Germinal center (tissue), 1 donor: ENCODE measurements around the gene LAMB4.
A peak's percentile ranks its signal among the peaks of the same experiment; 100 is the strongest.

Experiments used
- DNase-seq: peaks from one replicate; pipeline ENCODE4 v3.0.0; 2012; ENCODE audit warnings: mixed read lengths, low spot score

The LAMB4 gene

GRCh38 chr7:108130261-108130660 lies at the start of gene LAMB4:
Gene LAMB4, minus strand, starts transcription at chr7:108130361. Its CDS starts 7,197 bp downstream, at chr7:108123164.
- no peak for DNase-seq

GRCh38 chr7:108178398-108178797 lies 48.2 kb upstream of the LAMB4 start:
- no peak for DNase-seq

- no peak for DNase-seq
Measured at GRCh38 chr7:108171164-108171563, 41.0 kb upstream of the LAMB4 start.

- no peak for DNase-seq
Measured at GRCh38 chr7:108170251-108170650, 40.1 kb upstream of the LAMB4 start.

- no peak for DNase-seq
Measured at GRCh38 chr7:108167460-108167859, 37.3 kb upstream of the LAMB4 start.

GRCh38 chr7:108166687-108167086 lies 36.5 kb upstream of the LAMB4 start:
- no peak for DNase-seq

GRCh38 chr7:108165723-108166122 lies 35.6 kb upstream of the LAMB4 start:
- DNase-seq: no peak

GRCh38 chr7:108164946-108165345 lies 34.8 kb upstream of the LAMB4 start:
- DNase-seq: no peak

GRCh38 chr7:108164342-108164741 lies 34.2 kb upstream of the LAMB4 start:
- DNase-seq: no peak

- DNase-seq: no peak
Measured at GRCh38 chr7:108158776-108159175, 28.6 kb upstream of the LAMB4 start.

GRCh38 chr7:108157606-108158335 lies 27.6 kb upstream of the LAMB4 start:
- no peak for DNase-seq

GRCh38 chr7:108156897-108157605 lies 26.9 kb upstream of the LAMB4 start:
- DNase-seq: no peak

GRCh38 chr7:108152198-108152597 lies 22.0 kb upstream of the LAMB4 start:
- no peak for DNase-seq

- DNase-seq: no peak
Measured at GRCh38 chr7:108149908-108150307, 19.7 kb upstream of the LAMB4 start.

- DNase-seq: no peak
Measured at GRCh38 chr7:108149119-108149518, 19.0 kb upstream of the LAMB4 start.

GRCh38 chr7:108147031-108147563 lies 16.9 kb upstream of the LAMB4 start:
- DNase-seq: no peak

- DNase-seq: peak; percentile 23
Measured at GRCh38 chr7:108146070-108146842, 16.1 kb upstream of the LAMB4 start.

GRCh38 chr7:108145401-108145800 lies 15.2 kb upstream of the LAMB4 start:
- DNase-seq: no peak

GRCh38 chr7:108144931-108145330 lies 14.8 kb upstream of the LAMB4 start:
- no peak for DNase-seq

GRCh38 chr7:108143658-108144420 lies 13.7 kb upstream of the LAMB4 start:
- no peak for DNase-seq

- no peak for DNase-seq
Measured at GRCh38 chr7:108142675-108143259, 12.6 kb upstream of the LAMB4 start.
